GM13977 (cell line): ENCODE measurements around the gene PTPN7.
"Not testable (repeated sequence)": the region's sequence is repeated elsewhere in the genome, so short reads cannot be mapped to it uniquely, and the experiment has no call there.

ENCODE experiments used
- DNase-seq: peaks from one replicate; pipeline ENCODE4 v3.0.0; 2012; ENCODE audit warnings: low spot score
- in situ Hi-C: fragments of 300-500 bp; cut with MboI; formaldehyde crosslinking; loops from one replicate; pipeline ENCODE4 v1.12.0; 2022; ENCODE audit warnings: low sequenced_read_pairs, low pct_unique_long_range_greater_than_20kb, mixed read lengths, inconsistent platforms; ENCODE audit not compliant: unreplicated experiment
- TF ChIP-seq, protein P1 (sequence below): IDR thresholded peaks from 2 replicates; pipeline ENCODE4 v1.5.1; 2012; ENCODE audit warnings: mild to moderate bottlenecking, control low read depth; ENCODE audit not compliant: insufficient read depth; ENCODE audit errors: extremely low read depth, missing control alignments

PTPN7 gene

DNA sequence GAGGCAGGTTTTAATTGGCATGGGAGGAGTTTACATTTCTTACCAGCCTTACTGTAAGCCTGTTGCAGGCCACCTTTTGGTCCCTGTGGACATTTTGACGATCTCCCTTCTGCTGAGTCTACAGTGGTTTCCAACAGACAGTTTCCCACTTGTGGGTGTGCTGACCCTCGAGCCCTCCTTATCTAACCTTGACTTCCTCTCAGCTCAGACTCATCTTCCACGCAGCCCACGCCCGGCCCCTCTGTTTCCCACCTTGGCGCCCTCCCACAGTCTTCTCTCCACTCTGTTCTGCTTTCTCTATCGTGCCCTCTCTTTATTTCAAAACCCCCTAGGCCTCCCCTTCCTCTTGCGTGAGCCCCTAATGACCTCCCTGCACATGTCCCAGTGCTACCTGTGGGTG lies 9.8 kb downstream of the PTPN7 start:
- in situ Hi-C loops, result no loop called here
- no peak for DNase-seq
- TF ChIP-seq, protein P1, sequence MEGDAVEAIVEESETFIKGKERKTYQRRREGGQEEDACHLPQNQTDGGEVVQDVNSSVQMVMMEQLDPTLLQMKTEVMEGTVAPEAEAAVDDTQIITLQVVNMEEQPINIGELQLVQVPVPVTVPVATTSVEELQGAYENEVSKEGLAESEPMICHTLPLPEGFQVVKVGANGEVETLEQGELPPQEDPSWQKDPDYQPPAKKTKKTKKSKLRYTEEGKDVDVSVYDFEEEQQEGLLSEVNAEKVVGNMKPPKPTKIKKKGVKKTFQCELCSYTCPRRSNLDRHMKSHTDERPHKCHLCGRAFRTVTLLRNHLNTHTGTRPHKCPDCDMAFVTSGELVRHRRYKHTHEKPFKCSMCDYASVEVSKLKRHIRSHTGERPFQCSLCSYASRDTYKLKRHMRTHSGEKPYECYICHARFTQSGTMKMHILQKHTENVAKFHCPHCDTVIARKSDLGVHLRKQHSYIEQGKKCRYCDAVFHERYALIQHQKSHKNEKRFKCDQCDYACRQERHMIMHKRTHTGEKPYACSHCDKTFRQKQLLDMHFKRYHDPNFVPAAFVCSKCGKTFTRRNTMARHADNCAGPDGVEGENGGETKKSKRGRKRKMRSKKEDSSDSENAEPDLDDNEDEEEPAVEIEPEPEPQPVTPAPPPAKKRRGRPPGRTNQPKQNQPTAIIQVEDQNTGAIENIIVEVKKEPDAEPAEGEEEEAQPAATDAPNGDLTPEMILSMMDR, result no peak

DNA sequence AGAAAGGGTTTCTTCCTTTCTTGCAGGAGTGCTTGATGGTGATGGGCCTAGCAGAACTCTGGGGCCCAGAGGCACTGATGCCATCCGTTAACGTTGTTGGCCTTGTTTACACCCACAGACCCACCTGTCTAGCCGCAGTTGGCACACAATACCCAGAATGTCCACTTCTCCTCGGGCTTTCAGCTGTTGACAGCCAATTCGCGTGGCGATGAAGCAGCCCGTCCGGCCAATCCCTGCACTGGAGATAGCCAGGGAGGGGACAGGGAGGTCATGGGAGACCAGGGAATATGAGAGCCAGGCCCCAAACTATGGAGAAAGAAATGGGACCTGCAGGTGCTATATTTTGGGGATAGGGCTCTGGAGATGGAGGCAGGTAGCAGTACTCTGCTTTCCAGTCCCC lies 10.2 kb downstream of the PTPN7 start:
- no peak for DNase-seq
- TF ChIP-seq, protein P1, result no peak
- in situ Hi-C loops, result no loop called here

DNA sequence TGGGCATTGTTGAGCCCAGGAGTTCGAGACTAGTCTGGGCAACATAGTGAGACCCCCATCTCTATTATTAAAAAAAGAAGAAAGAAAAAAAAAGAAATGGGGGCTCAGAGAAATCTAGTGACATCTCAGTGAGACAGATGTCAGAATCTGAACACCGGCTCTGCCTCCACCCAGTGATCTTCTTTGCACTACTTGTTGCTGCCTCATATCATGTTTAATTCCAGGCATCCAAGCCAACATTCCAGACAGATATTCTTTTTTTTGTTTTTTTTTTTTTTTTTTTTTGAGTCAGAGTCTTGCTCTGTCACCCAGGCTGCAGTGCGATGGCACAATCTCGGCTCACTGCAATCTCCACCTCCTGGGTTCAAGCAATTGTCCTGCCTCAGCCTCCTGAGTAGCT lies 10.8 kb downstream of the PTPN7 start:
- no peak for DNase-seq
- TF ChIP-seq, protein P1, result no peak
- in situ Hi-C loops, result no loop called here

DNA sequence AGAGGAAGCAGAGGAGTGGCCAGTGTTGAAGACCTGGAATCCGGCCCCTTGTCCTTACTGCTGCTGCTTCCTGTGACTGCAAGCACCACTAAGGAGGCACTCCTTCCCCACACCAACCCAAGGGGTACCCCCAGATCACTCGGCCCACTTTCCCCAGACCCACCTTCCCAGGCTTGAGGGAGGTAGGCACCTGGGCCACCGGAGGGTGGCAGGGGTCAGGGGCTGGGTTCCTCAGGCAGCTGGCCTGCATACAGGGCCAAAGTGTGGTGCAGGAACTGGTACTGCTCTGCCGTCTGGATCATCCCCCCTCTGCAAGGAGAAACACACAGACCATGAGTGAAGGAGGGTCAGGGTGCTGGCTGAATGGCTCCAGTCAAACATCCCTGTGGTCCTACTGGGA lies 12.0 kb downstream of the PTPN7 start:
- in situ Hi-C loops, result no loop called here
- TF ChIP-seq, protein P1, result no peak
- DNase-seq, result no peak

DNA sequence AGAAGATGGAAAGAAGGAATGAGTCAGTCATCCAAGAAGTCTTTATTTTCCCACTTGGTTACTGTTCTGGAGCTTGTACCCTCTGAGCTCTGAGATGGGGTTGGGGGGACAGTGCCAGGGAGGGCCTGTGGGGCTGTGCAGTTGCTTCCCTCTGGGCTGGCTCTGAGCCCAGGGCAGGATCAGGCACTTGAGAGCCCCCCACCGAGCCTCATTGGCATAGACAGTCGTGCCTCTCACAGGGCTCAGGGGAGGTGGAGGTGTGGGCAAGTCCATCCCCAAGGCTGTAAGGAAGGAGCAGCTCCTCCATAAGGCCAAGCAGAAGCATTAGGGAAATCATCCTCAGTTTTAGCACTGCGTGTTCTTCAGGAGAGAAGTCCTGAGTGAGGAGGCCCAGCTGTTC lies 13.4 kb downstream of the PTPN7 start:
- in situ Hi-C loops, result no loop called here
- no peak for DNase-seq
- TF ChIP-seq, protein P1, result no peak

DNA sequence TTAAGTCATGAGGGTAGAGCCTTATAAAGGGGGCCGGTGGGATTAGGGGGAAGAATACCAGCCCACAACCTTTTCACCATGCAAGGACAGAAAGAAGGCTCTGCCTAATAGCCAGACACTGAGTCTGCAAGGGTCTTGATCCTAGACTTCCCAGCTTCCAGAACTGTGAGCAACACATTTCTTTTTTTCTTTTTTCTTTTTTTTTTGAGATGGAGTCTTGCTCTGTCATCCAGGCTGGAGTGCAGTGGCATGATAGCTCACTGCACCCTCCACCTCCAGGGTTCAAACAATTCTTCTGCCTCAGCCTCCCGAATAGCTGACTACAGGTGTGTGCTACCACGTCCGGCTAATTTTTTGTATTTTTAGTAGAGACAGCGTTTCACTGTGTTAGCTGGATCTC lies 14.1 kb downstream of the PTPN7 start:
- in situ Hi-C loops, result no loop called here
- TF ChIP-seq, protein P1, result no peak
- DNase-seq, result no peak

DNA sequence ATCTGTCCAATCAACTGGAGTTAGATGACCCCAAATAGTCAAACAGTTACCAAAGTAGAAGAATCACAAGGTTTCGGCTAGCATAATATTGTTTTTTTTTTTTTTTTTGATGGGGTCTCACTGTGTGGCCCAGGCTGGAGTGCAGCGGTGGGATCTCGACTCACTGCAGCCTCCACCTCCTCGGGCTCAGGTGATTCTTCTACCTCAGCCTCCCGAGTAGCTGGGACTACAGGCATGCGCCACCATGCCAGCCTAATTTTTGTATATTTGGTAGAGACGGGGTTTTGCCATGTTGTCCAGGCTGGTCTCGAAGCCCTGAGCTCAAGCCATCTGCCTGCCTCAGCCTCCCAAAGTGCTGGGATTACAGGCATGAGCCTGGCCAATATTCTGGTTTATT lies 14.7 kb downstream of the PTPN7 start:
- in situ Hi-C loops, DNase-seq: not testable (repeated sequence)
